AG09309 (cell line): ENCODE measurements around the gene TRIM33.

Experiments
- DNase-seq: peaks from one replicate; pipeline ENCODE4 v3.0.0-alpha.2; 2010; ENCODE audit warnings: low read depth
- H3K4me3 ChIP-seq: 2 replicates; pipeline ENCODE4 v1.5.1; 2011; ENCODE audit warnings: mild to moderate bottlenecking, low read depth, low read length, moderate library complexity; ENCODE audit not compliant: control insufficient read depth
- TF ChIP-seq, protein P1 (sequence below): IDR thresholded peaks from 2 replicates; pipeline ENCODE4 v1.5.1; 2011; ENCODE audit warnings: mild to moderate bottlenecking, low read depth, low read length, inconsistent platforms; ENCODE audit not compliant: insufficient read depth, control insufficient read depth; ENCODE audit errors: missing control alignments

TRIM33 gene

DNA sequence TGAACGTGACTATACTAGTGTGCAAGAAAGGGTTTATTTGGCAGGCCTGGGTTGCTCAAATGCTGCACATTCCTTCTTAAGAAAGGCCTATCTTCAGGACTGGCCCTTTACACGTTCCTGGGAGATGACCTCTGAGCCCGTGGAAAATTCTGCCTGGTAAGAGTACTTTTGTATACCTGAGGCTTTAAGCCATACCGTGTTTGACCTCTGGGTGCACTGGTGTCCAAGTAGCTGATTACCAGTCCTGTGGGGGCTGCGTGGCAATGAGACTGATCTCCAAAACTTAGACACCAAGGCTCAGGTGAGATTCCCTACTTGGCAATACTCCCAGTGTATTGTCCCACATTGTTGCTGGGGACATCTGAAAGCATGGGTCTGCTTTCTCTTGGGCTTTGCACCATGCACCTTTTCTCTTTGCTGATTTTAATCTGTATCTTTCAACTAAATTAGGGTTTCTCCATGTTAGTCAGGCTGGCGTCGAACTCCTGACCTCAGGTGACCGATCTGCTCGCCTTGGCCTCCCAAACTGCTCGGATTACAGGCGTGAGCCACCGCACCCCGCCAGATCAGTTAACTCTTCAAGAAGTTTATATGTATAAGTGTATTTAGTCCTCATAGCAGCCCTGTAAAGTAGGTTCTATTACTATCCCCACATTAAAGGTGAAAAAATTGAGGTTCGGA is 44.5 kb downstream of the TRIM33 start:
- no peak for DNase-seq
- H3K4me3 ChIP-seq, result no peak overlapping the region
- TF ChIP-seq, protein P1, sequence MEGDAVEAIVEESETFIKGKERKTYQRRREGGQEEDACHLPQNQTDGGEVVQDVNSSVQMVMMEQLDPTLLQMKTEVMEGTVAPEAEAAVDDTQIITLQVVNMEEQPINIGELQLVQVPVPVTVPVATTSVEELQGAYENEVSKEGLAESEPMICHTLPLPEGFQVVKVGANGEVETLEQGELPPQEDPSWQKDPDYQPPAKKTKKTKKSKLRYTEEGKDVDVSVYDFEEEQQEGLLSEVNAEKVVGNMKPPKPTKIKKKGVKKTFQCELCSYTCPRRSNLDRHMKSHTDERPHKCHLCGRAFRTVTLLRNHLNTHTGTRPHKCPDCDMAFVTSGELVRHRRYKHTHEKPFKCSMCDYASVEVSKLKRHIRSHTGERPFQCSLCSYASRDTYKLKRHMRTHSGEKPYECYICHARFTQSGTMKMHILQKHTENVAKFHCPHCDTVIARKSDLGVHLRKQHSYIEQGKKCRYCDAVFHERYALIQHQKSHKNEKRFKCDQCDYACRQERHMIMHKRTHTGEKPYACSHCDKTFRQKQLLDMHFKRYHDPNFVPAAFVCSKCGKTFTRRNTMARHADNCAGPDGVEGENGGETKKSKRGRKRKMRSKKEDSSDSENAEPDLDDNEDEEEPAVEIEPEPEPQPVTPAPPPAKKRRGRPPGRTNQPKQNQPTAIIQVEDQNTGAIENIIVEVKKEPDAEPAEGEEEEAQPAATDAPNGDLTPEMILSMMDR, result no peak

DNA sequence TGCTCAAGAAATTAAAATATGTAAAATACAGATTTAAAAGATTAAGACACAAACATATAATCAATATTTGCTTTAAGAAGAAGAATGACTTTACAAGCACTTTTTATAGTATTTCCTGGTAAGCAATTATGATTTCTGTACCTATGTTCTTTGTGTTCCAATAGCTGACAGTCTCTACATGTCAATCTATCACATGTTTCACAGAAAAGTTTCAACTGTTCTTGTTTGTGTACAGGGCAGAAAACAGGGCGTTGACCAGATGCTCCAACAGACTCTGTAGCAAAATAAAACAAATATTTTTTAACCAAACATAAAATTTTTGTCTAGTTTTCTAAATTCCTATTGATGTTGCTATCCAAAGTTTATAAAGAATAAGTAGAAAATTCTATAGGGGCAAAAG is 48.0 kb downstream of the TRIM33 start:
- no peak overlapping the region for H3K4me3 ChIP-seq
- no peak for DNase-seq
- TF ChIP-seq, protein P1, result no peak

DNA sequence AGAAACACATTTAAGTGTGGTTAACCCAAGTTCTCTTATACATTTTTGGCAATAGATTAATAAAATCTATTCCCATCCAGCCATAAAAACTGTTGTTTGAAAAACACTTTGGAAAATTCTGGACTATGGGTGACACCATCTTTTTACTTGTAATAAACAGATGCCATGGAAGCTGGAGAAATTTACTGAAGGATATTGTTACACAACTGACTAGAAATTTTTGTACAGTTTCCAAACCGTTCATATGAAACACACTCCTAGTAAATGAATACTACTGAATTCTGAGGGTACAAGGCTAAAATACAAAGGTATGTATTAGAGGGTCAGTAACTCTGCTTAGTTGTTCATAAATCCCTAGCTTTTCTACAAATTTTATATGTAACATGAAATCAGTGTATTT is 48.7 kb downstream of the TRIM33 start:
- H3K4me3 ChIP-seq, result no peak overlapping the region
- TF ChIP-seq, protein P1, result no peak
- DNase-seq, result peak; percentile 24

DNA sequence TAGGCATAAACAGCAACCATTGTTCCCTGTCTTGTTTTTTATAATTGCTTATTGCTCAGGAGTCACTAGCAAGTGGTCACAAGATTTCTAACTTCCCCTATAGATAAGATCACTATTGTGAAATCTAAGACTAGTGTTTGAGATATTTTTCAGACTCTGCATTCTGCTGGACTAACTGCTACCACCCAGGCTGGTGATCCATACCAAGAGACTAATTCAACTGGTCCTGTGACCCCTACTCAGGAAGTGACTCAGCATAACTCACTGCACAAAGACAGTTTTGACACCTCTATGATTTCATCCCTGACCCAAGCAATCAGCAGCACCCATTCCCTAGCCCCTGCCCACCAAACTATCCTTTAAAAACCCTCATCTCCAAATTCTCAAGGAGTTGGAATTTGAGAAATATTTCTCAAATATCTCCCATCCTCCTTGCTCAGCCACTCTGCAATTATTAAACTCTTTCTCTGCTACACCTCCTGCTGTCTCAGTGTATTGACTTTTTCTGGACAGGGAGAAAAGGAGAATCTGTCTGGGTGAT is 52.7 kb downstream of the TRIM33 start:
- no peak overlapping the region for H3K4me3 ChIP-seq
- TF ChIP-seq, protein P1, result no peak
- peak; percentile 17 for DNase-seq

DNA sequence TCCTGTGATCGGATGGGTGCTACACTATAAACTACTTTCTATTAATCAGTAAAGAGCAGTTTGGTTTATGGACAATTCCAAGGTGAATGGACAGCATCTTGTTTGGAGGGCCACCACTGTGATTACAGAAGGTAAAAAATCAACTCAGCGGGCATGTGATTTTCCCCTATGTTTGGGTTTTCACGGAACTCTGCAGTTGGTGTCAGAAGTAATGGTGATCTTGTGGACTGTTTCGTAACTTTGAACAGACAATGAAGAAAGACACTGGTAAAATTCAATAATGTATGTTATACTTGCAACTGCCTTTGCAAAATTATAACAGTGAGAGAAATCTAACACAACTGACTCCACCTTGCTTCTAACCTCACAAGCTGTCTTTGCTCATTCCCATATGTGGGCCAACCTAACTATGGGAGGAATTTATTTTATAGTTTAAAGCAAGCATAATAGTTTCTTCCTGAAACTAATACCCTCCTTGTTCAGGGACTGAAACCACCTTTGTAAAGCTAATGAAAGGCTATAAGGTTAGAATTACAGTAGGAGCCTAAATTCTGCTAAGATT is 53.2 kb downstream of the TRIM33 start:
- TF ChIP-seq, protein P1, result no peak
- no peak overlapping the region for H3K4me3 ChIP-seq
- no peak for DNase-seq

DNA sequence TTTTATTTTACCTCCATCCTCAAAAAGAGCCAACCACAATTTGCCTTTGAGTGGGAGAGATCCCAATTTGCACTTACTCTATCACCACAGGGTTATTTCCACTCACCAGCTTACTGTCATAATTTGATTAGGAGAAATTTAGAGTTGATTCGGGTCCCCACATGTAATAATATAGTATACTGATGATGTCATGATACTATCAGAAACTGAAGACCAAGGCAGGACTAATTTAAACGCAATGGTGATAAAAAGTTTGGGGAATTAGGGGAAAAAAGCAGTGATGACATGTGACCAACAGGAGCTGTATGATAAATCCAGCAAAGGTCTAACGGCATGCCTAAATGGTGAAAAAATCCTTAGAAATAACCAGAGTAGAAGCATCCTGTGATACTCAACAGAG is 54.4 kb downstream of the TRIM33 start:
- TF ChIP-seq, protein P1, result no peak
- DNase-seq, result no peak

More for the DNA sequence above, 54.4 kb downstream of the TRIM33 start:
- no peak overlapping the region for H3K4me3 ChIP-seq
